ENCODE measurements around the gene OR1G1. TPM values are rescaled to one million over a fixed set of nuclear protein-coding genes. Genes with fewer than 3 reads are reported as not detected.
"Not testable (repeated sequence)": the region's sequence is repeated elsewhere in the genome, so short reads cannot be mapped to it uniquely, and the experiment has no call there.

OR1G1 gene
- total RNA-seq, result not detected in 2 replicates

GRCh38 chr17:3127451-3127850 lies at the start of gene OR1G1:
Gene OR1G1 (minus strand): TSS chr17:3127551. CDS start chr17:3127551, 0 bp downstream.
- H3K27me3 ChIP-seq (ENCODE audit: control insufficient read depth, insufficient read depth, low read length), result no peaks in the 10 kb centered on the region

GRCh38 chr17:3167574-3167973 lies 40.2 kb upstream of the OR1G1 start:
- DNase-seq (ENCODE audit: low read depth), result no peak
- Histone ChIP-seq H3K4me3 (ENCODE audit: low read depth, low read length) (no peak overlapping the region), H3K36me3 (ENCODE audit: control insufficient read depth, insufficient read depth, low read length) (no peaks in the 10 kb centered on the region), H3K27me3 (ENCODE audit: control insufficient read depth, insufficient read depth, low read length) (no peaks in the 10 kb centered on the region)
- no peak for TF ChIP-seq CTCF (IDR thresholded peaks at IDR 0.05; ENCODE audit: insufficient read depth, low read length, severe bottlenecking)
- FAIRE-seq, result no peak

More at GRCh38 chr17:3127451-3127850, at the start of gene OR1G1:
- DNase-seq (ENCODE audit: low read depth) (no peak), FAIRE-seq (no peak)
- H3K4me3 ChIP-seq (ENCODE audit: low read depth, low read length), result no peak within 1 kb of the TSS
- H3K36me3 ChIP-seq (ENCODE audit: control insufficient read depth, insufficient read depth, low read length), result no peaks in the 10 kb centered on the region
- no peak for TF ChIP-seq CTCF (IDR thresholded peaks at IDR 0.05; ENCODE audit: insufficient read depth, low read length, severe bottlenecking)

DNA sequence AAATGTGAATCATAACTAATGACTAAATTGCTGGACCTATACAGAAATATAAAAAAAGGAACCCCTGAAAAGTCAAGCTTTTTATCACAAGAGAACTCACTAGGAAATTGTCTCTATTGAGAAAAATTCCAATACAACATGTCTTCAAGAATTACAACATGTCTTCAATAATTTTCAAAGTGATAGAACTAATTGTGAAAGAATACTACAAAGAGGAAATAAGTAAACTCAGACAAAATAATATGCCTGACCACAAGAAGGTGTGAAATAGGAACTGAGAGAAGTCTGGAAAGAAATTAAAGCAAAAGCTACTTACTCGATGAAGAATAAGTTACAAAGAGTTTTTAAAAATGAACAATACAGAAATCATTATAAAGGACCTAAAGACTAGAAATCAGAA lies 29.9 kb upstream of the OR1G1 start:
- TF ChIP-seq CTCF (IDR thresholded peaks at IDR 0.05; ENCODE audit: insufficient read depth, low read length, severe bottlenecking), result no peak
- FAIRE-seq (no peak), DNase-seq (ENCODE audit: low read depth) (no peak)
- no peak overlapping the region for H3K4me3 ChIP-seq (ENCODE audit: low read depth, low read length)
- no peaks in the 10 kb centered on the region for H3K36me3 ChIP-seq (ENCODE audit: control insufficient read depth, insufficient read depth, low read length)
- H3K27me3 ChIP-seq (ENCODE audit: control insufficient read depth, insufficient read depth, low read length), result no peaks in the 10 kb centered on the region

DNA sequence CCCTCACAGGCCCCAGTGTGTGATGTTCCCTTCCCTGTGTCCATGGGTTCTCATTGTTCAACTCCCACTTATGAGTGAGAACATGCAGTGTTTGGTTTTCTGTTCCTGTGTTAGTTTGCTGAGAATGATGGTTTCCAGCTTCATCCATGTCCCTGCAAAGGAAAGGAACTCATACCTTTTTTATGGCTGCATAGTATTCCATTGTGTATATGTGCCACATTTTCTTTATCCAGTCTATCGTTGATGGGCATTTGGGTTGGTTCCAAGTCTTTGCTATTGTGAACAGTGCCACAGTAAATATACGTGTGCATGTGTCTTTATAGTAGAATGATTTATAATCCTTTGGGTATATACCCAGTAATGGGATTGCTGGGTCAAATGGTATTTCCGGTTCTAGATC lies 10.1 kb upstream of the OR1G1 start:
- not testable (repeated sequence) for H3K27me3 ChIP-seq (ENCODE audit: control insufficient read depth, insufficient read depth, low read length); FAIRE-seq; DNase-seq (ENCODE audit: low read depth); H3K36me3 ChIP-seq (ENCODE audit: control insufficient read depth, insufficient read depth, low read length); H3K4me3 ChIP-seq (ENCODE audit: low read depth, low read length)

GRCh38 chr17:3104322-3104721 lies 23.0 kb downstream of the OR1G1 start, which contains the start of gene OR1D2:
Gene OR1D2 (minus strand): TSS chr17:3104422. CDS start chr17:3092996, 11,426 bp downstream.
- Histone ChIP-seq H3K27me3 (ENCODE audit: control insufficient read depth, insufficient read depth, low read length) (no peaks in the 10 kb centered on the region), H3K36me3 (ENCODE audit: control insufficient read depth, insufficient read depth, low read length) (no peaks in the 10 kb centered on the region), H3K4me3 (ENCODE audit: low read depth, low read length) (no peak within 1 kb of the TSS)
- DNase-seq (ENCODE audit: low read depth), result no peak
- FAIRE-seq, result no peak
- no peak for TF ChIP-seq CTCF (IDR thresholded peaks at IDR 0.05; ENCODE audit: insufficient read depth, low read length, severe bottlenecking)

Other genes starting within 250 kb of the OR1G1 start
- not detected in 2 replicates for gene OR1D5, start 63.9 kb downstream of the OR1G1 start, total RNA-seq
- gene OR1D2, start 23.1 kb downstream of the OR1G1 start, total RNA-seq, result not detected in 2 replicates
- not detected in 2 replicates for gene OR1A2, start 70.0 kb upstream of the OR1G1 start, total RNA-seq
- gene OR1A1, start 80.1 kb upstream of the OR1G1 start, total RNA-seq, result not detected in 2 replicates
- not detected in 2 replicates for gene OR3A1, start 170.8 kb upstream of the OR1G1 start, total RNA-seq

Data from bronchial epithelial cell (primary cell).